Measurements from ENCODE around the gene GRIN2C. TPM values are rescaled to one million over a fixed set of nuclear protein-coding genes. Genes with fewer than 3 reads are reported as not detected.
A peak's percentile ranks its signal among the peaks of the same experiment; 100 is the strongest.

GRIN2C gene
- total and polyA plus RNA-seq, 9 of the 15 experiments (the other 6 are each of a cell fraction or from before 2014, with no cell fraction given): under 0.01 to 0.33 (median 0.10) TPM; not detected in 2

DNA sequence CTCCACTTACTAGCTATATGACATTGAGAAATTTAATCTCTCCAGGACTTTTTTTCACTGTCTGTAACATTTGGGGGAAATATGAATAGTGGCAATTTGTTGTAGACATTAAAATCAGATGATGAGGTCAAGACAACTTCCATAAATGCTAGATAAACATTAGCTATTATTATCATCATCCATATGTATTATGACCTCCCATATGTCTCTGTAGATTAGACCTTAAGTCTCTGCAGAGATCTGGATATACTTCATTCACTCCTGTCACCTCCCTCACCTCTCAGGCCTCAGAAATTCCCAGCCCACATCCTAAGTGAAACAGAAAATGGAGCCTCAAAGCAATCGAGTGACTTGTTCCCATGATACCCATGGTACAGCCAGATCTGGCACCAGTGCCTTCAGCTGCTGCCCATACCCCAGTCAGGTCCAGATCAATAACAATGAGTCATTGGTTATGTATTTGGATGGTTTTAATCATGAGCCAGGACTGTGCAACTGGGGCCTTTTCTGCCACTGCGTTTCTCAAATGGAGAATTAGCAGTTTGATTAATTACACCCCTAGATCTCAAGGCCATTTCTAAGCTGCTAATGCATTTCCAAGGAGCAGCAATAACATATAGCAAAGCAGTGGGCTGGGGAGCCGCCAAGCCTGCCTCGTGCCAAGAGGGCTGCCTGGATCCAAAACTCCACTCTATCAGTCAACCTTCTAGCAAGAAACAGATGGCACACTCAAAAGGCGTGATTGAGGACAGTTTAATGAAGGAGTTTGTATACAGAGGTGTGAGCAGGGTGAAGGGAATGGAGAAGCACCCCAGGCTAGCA lies 15.7 kb upstream of the GRIN2C start (continued):
- TF ChIP-seq FOXA1 (IDR thresholded peaks at IDR 0.05; ENCODE audit: borderline replicate concordance): no peak
- TF ChIP-seq TEAD4 (IDR thresholded peaks at IDR 0.05; ENCODE audit: low read length): peak; percentile 52
- no peak for TF ChIP-seq TEAD4 (CRISPR knock-in tag; IDR thresholded peaks at IDR 0.05; ENCODE audit: borderline replicate concordance)
- TF ChIP-seq ZNF77 (CRISPR knock-in tag; IDR thresholded peaks at IDR 0.05): no peak
- TF ChIP-seq POLR2G (IDR thresholded peaks at IDR 0.05; ENCODE audit: low read depth, low read length): no peak
- TF ChIP-seq, protein P1, sequence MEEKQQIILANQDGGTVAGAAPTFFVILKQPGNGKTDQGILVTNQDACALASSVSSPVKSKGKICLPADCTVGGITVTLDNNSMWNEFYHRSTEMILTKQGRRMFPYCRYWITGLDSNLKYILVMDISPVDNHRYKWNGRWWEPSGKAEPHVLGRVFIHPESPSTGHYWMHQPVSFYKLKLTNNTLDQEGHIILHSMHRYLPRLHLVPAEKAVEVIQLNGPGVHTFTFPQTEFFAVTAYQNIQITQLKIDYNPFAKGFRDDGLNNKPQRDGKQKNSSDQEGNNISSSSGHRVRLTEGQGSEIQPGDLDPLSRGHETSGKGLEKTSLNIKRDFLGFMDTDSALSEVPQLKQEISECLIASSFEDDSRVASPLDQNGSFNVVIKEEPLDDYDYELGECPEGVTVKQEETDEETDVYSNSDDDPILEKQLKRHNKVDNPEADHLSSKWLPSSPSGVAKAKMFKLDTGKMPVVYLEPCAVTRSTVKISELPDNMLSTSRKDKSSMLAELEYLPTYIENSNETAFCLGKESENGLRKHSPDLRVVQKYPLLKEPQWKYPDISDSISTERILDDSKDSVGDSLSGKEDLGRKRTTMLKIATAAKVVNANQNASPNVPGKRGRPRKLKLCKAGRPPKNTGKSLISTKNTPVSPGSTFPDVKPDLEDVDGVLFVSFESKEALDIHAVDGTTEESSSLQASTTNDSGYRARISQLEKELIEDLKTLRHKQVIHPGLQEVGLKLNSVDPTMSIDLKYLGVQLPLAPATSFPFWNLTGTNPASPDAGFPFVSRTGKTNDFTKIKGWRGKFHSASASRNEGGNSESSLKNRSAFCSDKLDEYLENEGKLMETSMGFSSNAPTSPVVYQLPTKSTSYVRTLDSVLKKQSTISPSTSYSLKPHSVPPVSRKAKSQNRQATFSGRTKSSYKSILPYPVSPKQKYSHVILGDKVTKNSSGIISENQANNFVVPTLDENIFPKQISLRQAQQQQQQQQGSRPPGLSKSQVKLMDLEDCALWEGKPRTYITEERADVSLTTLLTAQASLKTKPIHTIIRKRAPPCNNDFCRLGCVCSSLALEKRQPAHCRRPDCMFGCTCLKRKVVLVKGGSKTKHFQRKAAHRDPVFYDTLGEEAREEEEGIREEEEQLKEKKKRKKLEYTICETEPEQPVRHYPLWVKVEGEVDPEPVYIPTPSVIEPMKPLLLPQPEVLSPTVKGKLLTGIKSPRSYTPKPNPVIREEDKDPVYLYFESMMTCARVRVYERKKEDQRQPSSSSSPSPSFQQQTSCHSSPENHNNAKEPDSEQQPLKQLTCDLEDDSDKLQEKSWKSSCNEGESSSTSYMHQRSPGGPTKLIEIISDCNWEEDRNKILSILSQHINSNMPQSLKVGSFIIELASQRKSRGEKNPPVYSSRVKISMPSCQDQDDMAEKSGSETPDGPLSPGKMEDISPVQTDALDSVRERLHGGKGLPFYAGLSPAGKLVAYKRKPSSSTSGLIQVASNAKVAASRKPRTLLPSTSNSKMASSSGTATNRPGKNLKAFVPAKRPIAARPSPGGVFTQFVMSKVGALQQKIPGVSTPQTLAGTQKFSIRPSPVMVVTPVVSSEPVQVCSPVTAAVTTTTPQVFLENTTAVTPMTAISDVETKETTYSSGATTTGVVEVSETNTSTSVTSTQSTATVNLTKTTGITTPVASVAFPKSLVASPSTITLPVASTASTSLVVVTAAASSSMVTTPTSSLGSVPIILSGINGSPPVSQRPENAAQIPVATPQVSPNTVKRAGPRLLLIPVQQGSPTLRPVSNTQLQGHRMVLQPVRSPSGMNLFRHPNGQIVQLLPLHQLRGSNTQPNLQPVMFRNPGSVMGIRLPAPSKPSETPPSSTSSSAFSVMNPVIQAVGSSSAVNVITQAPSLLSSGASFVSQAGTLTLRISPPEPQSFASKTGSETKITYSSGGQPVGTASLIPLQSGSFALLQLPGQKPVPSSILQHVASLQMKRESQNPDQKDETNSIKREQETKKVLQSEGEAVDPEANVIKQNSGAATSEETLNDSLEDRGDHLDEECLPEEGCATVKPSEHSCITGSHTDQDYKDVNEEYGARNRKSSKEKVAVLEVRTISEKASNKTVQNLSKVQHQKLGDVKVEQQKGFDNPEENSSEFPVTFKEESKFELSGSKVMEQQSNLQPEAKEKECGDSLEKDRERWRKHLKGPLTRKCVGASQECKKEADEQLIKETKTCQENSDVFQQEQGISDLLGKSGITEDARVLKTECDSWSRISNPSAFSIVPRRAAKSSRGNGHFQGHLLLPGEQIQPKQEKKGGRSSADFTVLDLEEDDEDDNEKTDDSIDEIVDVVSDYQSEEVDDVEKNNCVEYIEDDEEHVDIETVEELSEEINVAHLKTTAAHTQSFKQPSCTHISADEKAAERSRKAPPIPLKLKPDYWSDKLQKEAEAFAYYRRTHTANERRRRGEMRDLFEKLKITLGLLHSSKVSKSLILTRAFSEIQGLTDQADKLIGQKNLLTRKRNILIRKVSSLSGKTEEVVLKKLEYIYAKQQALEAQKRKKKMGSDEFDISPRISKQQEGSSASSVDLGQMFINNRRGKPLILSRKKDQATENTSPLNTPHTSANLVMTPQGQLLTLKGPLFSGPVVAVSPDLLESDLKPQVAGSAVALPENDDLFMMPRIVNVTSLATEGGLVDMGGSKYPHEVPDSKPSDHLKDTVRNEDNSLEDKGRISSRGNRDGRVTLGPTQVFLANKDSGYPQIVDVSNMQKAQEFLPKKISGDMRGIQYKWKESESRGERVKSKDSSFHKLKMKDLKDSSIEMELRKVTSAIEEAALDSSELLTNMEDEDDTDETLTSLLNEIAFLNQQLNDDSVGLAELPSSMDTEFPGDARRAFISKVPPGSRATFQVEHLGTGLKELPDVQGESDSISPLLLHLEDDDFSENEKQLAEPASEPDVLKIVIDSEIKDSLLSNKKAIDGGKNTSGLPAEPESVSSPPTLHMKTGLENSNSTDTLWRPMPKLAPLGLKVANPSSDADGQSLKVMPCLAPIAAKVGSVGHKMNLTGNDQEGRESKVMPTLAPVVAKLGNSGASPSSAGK (IDR thresholded peaks at IDR 0.05): no peak
- TF ChIP-seq SIRT6 (IDR thresholded peaks at IDR 0.05; ENCODE audit: low read depth, low read length): no peak
- no peak for TF ChIP-seq RBM34 (IDR thresholded peaks at IDR 0.05; ENCODE audit: borderline replicate concordance, insufficient read depth, low read length)
- TF ChIP-seq PTBP1 (IDR thresholded peaks at IDR 0.05; ENCODE audit: low read depth, low read length): no peak
- no peak for TF ChIP-seq ZNF589 (CRISPR knock-in tag; IDR thresholded peaks at IDR 0.05; ENCODE audit: low read depth)
- TF ChIP-seq DMBX1 (CRISPR knock-in tag; IDR thresholded peaks at IDR 0.05; ENCODE audit: borderline replicate concordance): peak; percentile 49
- 0 out of 2 replicates have a peak, but pooled peaks have one; percentile 8 for TF ChIP-seq DIDO1 (tag; IDR thresholded peaks at IDR 0.05; ENCODE audit: low read depth)
- TF ChIP-seq, protein P2, sequence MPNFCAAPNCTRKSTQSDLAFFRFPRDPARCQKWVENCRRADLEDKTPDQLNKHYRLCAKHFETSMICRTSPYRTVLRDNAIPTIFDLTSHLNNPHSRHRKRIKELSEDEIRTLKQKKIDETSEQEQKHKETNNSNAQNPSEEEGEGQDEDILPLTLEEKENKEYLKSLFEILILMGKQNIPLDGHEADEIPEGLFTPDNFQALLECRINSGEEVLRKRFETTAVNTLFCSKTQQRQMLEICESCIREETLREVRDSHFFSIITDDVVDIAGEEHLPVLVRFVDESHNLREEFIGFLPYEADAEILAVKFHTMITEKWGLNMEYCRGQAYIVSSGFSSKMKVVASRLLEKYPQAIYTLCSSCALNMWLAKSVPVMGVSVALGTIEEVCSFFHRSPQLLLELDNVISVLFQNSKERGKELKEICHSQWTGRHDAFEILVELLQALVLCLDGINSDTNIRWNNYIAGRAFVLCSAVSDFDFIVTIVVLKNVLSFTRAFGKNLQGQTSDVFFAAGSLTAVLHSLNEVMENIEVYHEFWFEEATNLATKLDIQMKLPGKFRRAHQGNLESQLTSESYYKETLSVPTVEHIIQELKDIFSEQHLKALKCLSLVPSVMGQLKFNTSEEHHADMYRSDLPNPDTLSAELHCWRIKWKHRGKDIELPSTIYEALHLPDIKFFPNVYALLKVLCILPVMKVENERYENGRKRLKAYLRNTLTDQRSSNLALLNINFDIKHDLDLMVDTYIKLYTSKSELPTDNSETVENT (CRISPR knock-in tag; IDR thresholded peaks at IDR 0.05): no peak
- no peak for TF ChIP-seq KAT8 (IDR thresholded peaks at IDR 0.05; ENCODE audit: low read depth)

Measured in K562 (cell line).